Ammon's horn (tissue), 1 donor: Measurements from ENCODE around the gene MED10.
A peak's percentile ranks its signal among the peaks of the same experiment; 100 is the strongest.

ENCODE experiments used
- DNase-seq: peaks from one replicate; pipeline ENCODE4 v3.0.0-alpha.2; 2016; ENCODE audit warnings: low spot score

MED10 gene

DNA sequence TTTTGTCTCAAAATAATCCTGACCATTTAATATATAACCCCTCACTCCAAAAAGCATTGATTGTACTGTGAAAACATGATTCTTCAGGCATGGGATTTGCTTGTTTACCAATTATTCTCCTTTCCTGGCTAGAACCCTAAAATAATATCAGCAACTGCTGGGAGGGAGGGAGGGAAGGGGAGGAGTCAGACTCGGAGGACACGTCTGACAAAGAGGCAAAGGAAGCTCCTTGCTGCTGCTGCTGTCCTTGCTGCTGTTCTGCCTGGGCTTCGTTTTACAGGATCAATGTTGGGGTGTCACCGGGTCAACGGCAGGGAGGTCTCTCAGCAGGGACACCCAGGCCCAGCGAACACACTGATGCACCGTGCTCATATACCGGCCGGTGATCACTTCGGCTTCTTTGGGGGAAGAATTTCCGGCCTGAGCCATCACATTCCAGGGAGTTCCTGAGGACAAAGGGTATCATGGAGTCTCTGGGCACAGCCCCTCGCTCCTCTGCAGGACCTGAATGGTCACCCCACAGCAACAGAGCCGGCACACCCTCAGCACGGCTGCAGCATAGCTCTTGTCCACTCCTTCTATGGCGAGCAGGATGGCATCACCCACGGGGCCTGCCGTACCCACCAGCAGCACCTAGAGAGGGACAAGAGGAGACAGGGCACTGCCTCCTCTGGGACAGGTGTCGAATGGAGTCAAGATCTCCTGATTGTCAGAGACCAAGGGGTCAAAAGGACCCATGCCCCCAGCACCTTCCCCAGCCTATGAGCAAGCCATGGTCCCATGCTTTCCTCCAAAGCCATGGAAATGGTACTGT, 27.9 kb downstream of the MED10 start:
- DNase-seq: no peak

DNA sequence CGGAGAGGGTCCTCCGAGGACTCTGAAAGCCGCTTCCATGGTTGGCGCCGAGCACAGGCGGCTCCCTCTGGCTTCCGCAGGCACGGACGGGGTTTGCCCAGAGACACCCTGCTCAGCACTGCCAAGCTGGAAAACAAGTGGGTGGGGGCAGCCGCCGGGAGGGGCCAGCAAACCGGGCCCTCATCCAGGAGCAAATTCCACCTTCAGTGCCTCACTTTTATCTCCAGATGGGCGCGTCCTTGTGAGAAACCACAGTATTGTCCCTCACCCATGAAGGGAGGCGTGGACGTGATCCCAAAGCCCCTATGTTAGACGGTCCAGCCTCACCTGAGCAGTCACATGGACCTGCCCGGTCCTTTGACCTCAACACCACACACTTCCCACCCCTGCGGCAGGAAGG, 29.0 kb downstream of the MED10 start:
- no peak for DNase-seq

DNA sequence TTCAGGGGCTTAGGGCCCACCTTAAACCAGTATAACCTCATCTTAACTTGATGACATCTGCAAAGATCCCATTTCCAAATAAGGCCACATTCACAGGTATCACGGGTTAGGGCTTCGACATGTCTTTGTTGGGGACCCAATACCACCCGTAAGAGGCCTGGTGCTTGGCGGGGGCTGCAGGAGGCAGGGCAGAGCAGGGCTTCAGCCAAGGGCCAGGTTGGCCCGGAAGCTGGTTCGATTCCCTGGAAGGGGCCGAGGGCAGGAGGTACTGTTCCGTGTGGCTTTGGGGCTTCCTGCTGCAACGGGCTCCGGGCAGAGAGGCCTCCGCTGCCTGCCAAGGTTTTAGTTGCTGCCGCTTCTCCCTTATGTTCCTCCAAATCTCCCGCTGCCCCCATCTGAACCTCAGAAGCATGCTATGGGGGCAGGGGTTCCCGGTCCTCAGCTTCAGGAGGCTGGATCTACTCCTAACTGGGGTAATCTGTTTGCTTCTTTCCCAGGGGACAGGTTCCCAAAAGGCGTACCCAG, 29.8 kb downstream of the MED10 start:
- DNase-seq: no peak

DNA sequence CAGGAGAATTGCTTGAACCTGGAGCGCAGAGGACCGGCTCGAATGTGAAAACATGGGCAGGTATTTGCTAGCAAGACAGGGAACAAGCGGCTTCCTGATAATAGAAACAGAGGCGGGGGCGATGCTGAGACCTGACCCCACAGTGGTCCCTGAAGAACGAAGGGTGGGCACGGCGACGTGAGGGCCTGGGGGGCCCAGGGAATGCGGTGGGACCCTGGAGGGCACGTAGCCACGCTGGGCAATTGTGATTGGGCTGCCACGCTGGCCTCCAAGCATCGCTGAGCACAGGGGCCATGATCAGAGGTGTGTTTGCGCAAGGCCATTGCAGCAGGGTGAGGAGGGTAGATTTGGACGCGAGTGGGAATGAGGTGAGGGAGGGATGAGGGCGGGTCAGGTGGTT, 30.7 kb downstream of the MED10 start:
- no peak for DNase-seq

DNA sequence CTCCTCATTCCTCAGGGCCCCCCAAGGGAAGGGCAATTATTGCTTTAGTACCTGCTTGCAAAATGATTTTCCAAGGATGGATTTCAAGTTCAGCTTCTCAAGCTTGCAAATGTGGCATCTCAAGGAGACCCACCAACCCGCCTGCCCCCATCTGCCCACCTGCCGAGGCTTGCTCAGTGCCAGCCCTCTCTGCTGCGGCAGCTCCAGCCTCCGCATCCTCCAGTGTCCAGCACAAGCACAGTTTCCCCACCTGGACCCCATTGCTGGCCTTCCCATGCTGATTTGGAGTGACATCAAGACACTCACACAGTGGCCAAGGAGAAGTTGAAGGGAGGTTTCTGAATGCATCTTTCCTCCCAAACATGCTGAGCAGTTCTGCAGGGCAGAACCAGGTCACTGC, 31.2 kb downstream of the MED10 start:
- no peak for DNase-seq

DNA sequence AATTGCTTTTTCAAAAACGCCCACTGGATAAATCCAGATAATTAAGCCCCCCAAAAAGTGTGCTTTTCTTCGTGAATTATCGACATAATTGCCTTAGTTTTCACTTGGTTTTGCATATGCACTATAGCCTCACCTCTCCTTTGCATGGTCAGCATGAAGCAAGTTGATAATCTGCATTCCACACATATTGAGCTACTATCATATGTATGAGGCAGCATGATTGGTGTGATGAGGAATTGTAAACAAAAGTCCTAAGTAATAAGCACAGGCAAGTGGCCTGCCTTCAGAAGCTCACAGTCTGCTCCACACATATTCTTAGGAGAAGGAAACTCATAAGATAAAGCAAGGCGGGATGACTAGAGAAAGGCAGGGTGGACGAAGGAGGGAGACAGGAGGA, 33.8 kb downstream of the MED10 start:
- no peak for DNase-seq

DNA sequence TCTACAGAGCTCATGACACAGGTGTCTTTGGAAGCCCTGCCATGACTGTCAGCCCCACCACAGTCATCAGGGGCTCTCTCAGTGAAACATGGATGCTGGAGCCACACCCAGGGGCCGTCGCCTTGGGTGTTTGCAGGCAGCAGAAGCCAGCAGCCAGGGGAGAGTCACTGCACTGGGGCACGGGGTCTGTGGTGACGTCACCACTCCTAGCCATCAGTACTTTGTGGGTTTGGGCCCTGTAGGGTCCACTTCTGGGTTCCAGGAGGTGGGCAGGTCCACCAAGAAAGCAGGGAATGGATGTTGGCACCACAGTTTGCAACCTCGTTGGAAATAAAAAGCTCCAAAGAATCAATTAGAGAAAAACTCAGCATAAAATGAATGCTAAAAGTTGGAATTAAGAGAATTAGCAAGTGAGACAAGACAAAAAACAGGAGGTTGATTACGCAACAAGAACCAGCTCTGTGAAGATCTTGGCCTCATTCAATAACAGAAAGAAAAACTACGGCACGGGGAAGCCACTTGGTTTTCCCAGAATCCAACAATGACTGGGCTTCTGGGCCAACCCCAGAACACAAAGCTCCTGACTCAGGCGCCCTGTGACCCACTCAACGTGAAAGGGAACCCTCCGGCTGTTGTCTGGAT, 34.3 kb downstream of the MED10 start:
- DNase-seq: no peak

DNA sequence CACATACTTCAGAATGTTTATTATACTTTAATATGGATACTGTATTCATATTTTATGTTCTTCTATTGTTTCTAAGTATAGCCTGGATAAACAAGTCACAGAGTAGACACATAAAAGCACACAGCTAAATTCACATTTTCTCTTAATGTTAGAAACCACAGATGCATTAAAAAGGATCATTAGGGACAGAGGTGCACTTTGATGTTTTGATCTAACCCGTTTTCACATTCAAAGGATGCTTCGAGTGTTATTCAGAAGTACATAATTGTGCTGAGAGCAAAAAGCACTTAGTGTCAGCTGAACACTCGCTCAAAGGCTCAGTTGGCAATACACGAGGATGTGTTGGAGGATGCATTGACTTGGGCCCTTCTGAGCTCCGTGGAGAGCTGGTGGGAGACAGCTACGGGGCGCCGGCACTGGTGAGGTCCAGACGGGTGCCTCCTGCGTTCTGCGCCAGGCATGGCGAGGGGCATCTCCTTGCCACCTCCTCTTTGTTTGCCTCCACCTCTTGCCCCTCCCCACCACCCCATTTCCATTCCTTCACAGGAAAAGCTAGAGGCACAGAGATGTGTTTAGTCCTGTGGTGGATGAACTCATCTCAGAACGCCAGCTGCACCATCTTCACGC, 35.5 kb downstream of the MED10 start:
- no peak for DNase-seq

DNA sequence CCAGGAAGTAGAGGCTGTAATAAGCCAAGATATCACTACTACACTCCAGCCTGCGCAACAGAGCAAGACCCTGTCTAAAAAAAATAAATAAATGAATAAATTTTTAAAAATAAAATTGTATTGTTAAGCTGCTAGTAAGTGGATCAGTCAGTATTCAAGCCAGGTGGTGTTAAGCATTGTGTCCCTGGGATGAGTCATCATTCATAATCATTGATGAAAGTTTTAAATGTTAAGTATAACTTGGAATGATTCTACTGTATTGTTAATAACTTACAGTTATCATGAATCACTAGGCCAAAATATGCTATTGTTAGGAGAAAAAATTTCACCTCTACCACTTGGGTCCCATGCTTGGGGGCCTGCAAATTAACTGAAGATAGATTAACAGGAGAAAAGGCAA, 38.2 kb downstream of the MED10 start:
- DNase-seq: no peak

DNA sequence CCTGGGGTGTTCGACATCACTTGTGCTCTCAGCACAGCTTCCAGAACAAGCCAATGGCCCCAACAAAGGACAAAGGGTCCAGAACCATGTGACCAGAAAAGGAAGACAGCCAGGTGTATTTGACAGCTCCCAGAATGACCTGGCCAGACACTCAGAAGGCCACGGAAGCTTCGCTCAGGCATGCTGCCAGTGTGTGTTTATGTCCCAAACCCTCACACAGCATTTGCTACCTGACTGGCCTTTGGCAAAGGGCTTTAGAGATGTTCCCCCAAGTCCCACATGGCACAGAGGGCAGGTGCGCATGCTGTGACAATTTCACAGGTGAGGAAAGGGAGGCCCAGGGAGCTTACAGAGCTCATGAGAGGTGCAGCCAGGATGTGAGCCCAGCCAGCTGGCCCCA, 39.5 kb downstream of the MED10 start:
- no peak for DNase-seq

DNA sequence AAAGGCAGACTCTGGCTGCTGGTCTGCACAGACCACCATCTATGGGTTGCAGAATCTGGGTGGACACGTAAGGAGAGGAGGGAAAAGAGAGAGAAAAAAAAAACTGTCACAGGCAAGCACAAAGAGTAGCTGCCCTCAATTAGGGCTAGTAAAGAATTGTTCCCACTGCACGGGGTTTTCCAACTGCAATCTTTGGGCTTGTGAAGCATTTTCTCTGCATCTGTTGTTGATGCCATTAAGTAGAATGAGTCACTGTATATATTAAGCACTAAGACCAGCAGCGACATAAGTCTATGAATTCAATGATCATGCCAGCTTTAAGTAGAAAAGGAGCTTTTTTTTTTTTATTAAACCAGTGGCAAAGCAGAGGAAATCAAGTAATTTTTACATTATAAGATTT, 40.2 kb downstream of the MED10 start:
- DNase-seq: no peak

DNA sequence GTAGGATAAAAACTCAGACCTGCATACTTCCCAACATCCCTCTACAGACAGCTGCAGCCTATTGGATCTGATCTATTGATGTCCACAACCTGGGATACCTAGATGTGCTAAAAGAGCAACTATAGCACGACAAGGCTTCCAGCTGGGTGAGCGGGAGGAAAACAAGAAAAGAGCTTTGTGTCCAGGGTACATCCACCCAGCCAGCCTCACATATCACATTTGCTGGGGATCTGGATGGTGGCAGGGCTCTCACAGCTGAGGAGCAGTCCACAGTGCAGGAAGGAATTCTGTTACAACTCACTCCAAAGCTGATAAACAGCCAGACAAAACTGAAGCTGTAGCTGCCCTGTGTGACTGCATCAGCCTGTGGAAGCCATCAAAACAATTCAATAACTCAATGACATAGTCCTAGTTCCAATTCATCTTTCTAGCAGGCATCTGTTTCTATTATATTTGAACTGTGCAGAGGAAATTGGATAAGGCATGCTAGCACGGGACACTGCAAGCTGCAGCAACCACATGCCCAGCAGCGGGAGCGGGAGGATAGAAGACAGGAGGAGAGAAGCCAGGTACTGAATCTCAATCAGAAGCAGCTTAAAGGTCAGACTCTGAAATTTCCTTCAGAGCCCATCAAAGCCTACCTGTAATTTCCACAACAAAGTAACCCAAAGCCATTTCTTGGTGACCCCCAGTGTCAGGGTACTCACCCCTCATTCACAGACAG, 45.0 kb downstream of the MED10 start:
- peak; percentile 21 for DNase-seq

DNA sequence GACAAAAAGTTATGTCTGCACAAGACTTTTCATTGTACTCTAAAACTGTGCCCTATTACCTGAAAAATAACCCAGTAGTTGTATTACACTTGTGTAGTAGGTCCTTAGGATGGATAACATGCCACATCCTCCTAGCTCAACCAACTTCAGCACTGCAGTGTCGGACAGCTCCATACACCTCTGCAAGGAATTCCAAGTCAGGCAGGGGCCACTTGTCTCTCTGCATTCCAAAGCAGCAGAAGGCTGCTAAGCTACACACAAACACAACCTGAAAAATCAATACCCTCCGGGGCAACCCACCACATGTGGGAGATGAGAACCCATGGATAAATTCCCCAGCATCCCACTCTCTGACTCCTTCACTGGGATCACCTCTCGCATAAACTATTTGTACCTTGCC, 50.2 kb downstream of the MED10 start:
- DNase-seq: no peak

DNA sequence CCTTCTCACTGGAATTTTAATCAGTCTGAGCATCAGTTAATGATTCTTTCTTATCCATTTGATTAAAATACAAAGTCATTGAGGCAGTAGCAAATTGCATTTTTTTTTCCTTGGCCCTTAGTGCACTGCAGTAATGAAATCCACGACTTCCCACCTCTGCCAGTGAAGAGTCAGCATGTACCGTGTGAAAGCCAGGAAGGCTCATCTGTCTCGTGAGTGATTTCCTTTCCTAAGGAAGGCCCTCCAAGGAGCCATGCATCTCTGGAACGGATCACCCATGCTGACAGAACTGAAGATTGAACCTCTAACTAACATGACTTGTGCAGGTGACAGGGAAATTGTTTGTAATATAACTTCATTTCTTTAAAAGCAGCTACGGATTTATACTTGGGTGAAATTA, 51.6 kb downstream of the MED10 start:
- DNase-seq: no peak

DNA sequence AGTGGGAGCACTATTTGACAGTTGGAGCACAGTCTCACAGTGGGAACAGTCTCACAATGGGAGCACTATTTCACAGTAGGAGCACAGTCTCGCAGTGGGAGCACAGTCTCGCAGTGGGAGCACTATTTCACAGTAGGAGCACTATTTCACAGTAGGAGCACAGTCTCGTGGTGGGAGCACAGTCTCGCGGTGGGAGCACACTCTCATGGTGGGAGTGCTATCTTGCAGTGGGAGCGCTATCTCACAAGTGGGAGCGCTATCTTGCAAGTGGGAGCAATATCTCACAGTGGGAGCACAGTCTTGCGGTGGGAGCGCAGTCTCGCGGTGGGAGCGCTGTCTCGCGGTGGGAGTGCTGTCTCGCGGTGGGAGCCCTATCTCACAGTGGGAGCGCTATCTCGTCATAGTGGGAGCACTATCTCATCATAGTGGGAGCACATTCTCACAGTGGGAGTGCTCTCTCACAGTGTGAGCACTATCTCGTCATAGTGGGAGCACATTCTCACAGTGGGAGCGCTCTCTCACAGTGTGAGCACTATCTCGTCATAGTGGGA, 56.1 kb downstream of the MED10 start:
- DNase-seq: no peak
